ENCODE results near the gene DIAPH3. TPM values are rescaled to one million over a fixed set of nuclear protein-coding genes. Genes with fewer than 3 reads are reported as not detected.

DIAPH3 gene
- total RNA-seq, 2 experiments from 2014 or later: 28.5 to 29.3 TPM

GRCh38 chr13:59728896-59729545 is 434.7 kb downstream of the DIAPH3 start:
- no peak for DNase-seq
- intact Hi-C loops (cut with DNase I, micrococcal nuclease): no loop called here
- POLR2A ChIA-PET: no interaction called here
- no peaks in the 10 kb centered on the region for H3K9me3 Mint-ChIP-seq (ENCODE audit: low read depth)
- H3K4me1 Mint-ChIP-seq: no peaks in the 10 kb centered on the region
- H3K36me3 Mint-ChIP-seq (ENCODE audit: low read depth): no peaks in the 10 kb centered on the region
- H3K27ac Mint-ChIP-seq: no peak overlapping the region
- H3K27me3 Mint-ChIP-seq: no peaks in the 10 kb centered on the region
- ATAC-seq: no peak
- no peak overlapping the region for H3K4me3 Mint-ChIP-seq
- CTCF ChIA-PET: no interaction called here

GRCh38 chr13:59721926-59722910 is 441.5 kb downstream of the DIAPH3 start:
- intact Hi-C loops (cut with DNase I, micrococcal nuclease): no loop called here
- Mint-ChIP-seq H3K4me1 (peaks cover 8% of the 10 kb centered on the region), H3K27ac (no peak overlapping the region), H3K27me3 (no peaks in the 10 kb centered on the region), H3K4me3 (no peak overlapping the region), H3K36me3 (ENCODE audit: low read depth) (no peaks in the 10 kb centered on the region), H3K9me3 (ENCODE audit: low read depth) (no peaks in the 10 kb centered on the region)
- CTCF ChIA-PET: no interaction called here
- ATAC-seq (no peak), DNase-seq (no peak)
- POLR2A ChIA-PET: no interaction called here

- Mint-ChIP-seq H3K36me3 (ENCODE audit: low read depth) (no peaks in the 10 kb centered on the region), H3K4me3 (no peak overlapping the region), H3K9me3 (ENCODE audit: low read depth) (no peaks in the 10 kb centered on the region), H3K27ac (no peak overlapping the region), H3K27me3 (no peaks in the 10 kb centered on the region), H3K4me1 (no peaks in the 10 kb centered on the region)
- ATAC-seq (no peak), DNase-seq (no peak)
- intact Hi-C loops (cut with DNase I, micrococcal nuclease): no loop called here
- POLR2A ChIA-PET: no interaction called here
- CTCF ChIA-PET: no interaction called here
Observed at GRCh38 chr13:59715611-59716010, 448.1 kb downstream of the DIAPH3 start.

GRCh38 chr13:59710996-59711701 is 452.6 kb downstream of the DIAPH3 start:
- H3K36me3 Mint-ChIP-seq (ENCODE audit: low read depth): no peaks in the 10 kb centered on the region
- no peaks in the 10 kb centered on the region for H3K9me3 Mint-ChIP-seq (ENCODE audit: low read depth)
- H3K4me3 Mint-ChIP-seq: no peak overlapping the region
- intact Hi-C loops (cut with DNase I, micrococcal nuclease): no loop called here
- no peaks in the 10 kb centered on the region for H3K27me3 Mint-ChIP-seq
- H3K4me1 Mint-ChIP-seq: no peaks in the 10 kb centered on the region
- DNase-seq: no peak
- no peak for ATAC-seq
- ChIA-PET CTCF (no interaction called here), POLR2A (no interaction called here)
- no peak overlapping the region for H3K27ac Mint-ChIP-seq

- no peaks in the 10 kb centered on the region for H3K9me3 Mint-ChIP-seq (ENCODE audit: low read depth)
- DNase-seq (no peak), ATAC-seq (no peak)
- POLR2A ChIA-PET: no interaction called here
- no peaks in the 10 kb centered on the region for H3K27me3 Mint-ChIP-seq
- no peak overlapping the region for H3K4me3 Mint-ChIP-seq
- intact Hi-C loops (cut with DNase I, micrococcal nuclease): no loop called here
- no peaks in the 10 kb centered on the region for H3K4me1 Mint-ChIP-seq
- CTCF ChIA-PET: no interaction called here
- H3K27ac Mint-ChIP-seq: no peak overlapping the region
- no peaks in the 10 kb centered on the region for H3K36me3 Mint-ChIP-seq (ENCODE audit: low read depth)
Observed at GRCh38 chr13:59710416-59710815, 453.3 kb downstream of the DIAPH3 start.

- Mint-ChIP-seq H3K36me3 (ENCODE audit: low read depth) (no peaks in the 10 kb centered on the region), H3K4me1 (no peaks in the 10 kb centered on the region), H3K4me3 (no peak overlapping the region), H3K9me3 (ENCODE audit: low read depth) (no peaks in the 10 kb centered on the region), H3K27ac (no peak overlapping the region), H3K27me3 (no peaks in the 10 kb centered on the region)
- CTCF ChIA-PET: no interaction called here
- intact Hi-C loops (cut with DNase I, micrococcal nuclease): no loop called here
- no peak for DNase-seq
- POLR2A ChIA-PET: no interaction called here
- ATAC-seq: no peak
Observed at GRCh38 chr13:59706101-59706976, 457.4 kb downstream of the DIAPH3 start.

GRCh38 chr13:59702269-59702668 is 461.5 kb downstream of the DIAPH3 start:
- ATAC-seq: no peak
- Mint-ChIP-seq H3K4me3 (no peak overlapping the region), H3K27ac (no peak overlapping the region), H3K4me1 (no peaks in the 10 kb centered on the region), H3K36me3 (ENCODE audit: low read depth) (no peaks in the 10 kb centered on the region), H3K27me3 (no peaks in the 10 kb centered on the region), H3K9me3 (ENCODE audit: low read depth) (no peaks in the 10 kb centered on the region)
- no peak for DNase-seq
- CTCF ChIA-PET: no interaction called here
- POLR2A ChIA-PET: no interaction called here
- intact Hi-C loops (cut with DNase I, micrococcal nuclease): no loop called here

- intact Hi-C loops (cut with DNase I, micrococcal nuclease): no loop called here
- ATAC-seq (no peak), DNase-seq (no peak)
- Mint-ChIP-seq H3K36me3 (ENCODE audit: low read depth) (no peaks in the 10 kb centered on the region), H3K27ac (no peak overlapping the region), H3K4me1 (no peaks in the 10 kb centered on the region), H3K9me3 (ENCODE audit: low read depth) (no peaks in the 10 kb centered on the region), H3K27me3 (no peaks in the 10 kb centered on the region), H3K4me3 (no peak overlapping the region)
- POLR2A ChIA-PET: interaction anchor here (0.7 kb wide), 1 partner anchor 34 kb away, joined by 3 read pairs; no protein-coding TSS in a partner anchor
- CTCF ChIA-PET: interaction anchor here (0.9 kb wide), 1 partner anchor 730 kb away, joined by 3 read pairs; no protein-coding TSS in a partner anchor
Observed at GRCh38 chr13:59701261-59701660, 462.5 kb downstream of the DIAPH3 start.

- ATAC-seq: no peak
- intact Hi-C loops (cut with DNase I, micrococcal nuclease): no loop called here
- Mint-ChIP-seq H3K4me3 (no peak overlapping the region), H3K9me3 (ENCODE audit: low read depth) (no peaks in the 10 kb centered on the region), H3K27ac (no peak overlapping the region), H3K4me1 (no peaks in the 10 kb centered on the region), H3K36me3 (ENCODE audit: low read depth) (no peaks in the 10 kb centered on the region), H3K27me3 (no peaks in the 10 kb centered on the region)
- POLR2A ChIA-PET: no interaction called here
- no peak for DNase-seq
- CTCF ChIA-PET: interaction anchor here (0.5 kb wide), 1 partner anchor 89 kb away, joined by 3 read pairs; no protein-coding TSS in a partner anchor
Observed at GRCh38 chr13:59700281-59700680, 463.4 kb downstream of the DIAPH3 start.

- ChIA-PET POLR2A (no interaction called here), CTCF (no interaction called here)
- Mint-ChIP-seq H3K27ac (no peak overlapping the region), H3K36me3 (ENCODE audit: low read depth) (no peaks in the 10 kb centered on the region), H3K4me3 (no peak overlapping the region), H3K9me3 (ENCODE audit: low read depth) (no peaks in the 10 kb centered on the region), H3K27me3 (no peaks in the 10 kb centered on the region), H3K4me1 (no peaks in the 10 kb centered on the region)
- ATAC-seq: no peak
- no peak for DNase-seq
- intact Hi-C loops (cut with DNase I, micrococcal nuclease): no loop called here
Observed at GRCh38 chr13:59696271-59696670, 467.5 kb downstream of the DIAPH3 start.

GRCh38 chr13:59691501-59692066 is 472.1 kb downstream of the DIAPH3 start:
- ChIA-PET CTCF (interaction anchor here (1.2 kb wide), 1 partner anchor 13 kb away, joined by 3 read pairs; no protein-coding TSS in a partner anchor), POLR2A (no interaction called here)
- Mint-ChIP-seq H3K4me3 (no peak overlapping the region), H3K27ac (no peak overlapping the region), H3K9me3 (ENCODE audit: low read depth) (no peaks in the 10 kb centered on the region), H3K36me3 (ENCODE audit: low read depth) (no peaks in the 10 kb centered on the region), H3K4me1 (no peaks in the 10 kb centered on the region), H3K27me3 (no peaks in the 10 kb centered on the region)
- ATAC-seq: no peak
- DNase-seq: no peak
- intact Hi-C loops (cut with DNase I, micrococcal nuclease): no loop called here

All from activated CD4-positive, alpha-beta T cell treated with anti-CD3 and anti-CD28 coated beads for 36 hours (primary cell).